Measurements from ENCODE around the gene HIKESHI.
"Not testable (repeated sequence)": the region's sequence is repeated elsewhere in the genome, so short reads cannot be mapped to it uniquely, and the experiment has no call there.

The HIKESHI gene

GRCh38 chr11:86341382-86341781 is 39.3 kb downstream of the HIKESHI start:
- H3K27ac ChIP-seq, result no peak overlapping the region
- TF ChIP-seq CTCF (conservative IDR thresholded peaks at IDR 0.05), result no peak

- H3K27ac ChIP-seq, result no peak overlapping the region
- no peak for TF ChIP-seq CTCF (conservative IDR thresholded peaks at IDR 0.05)
Observed at GRCh38 chr11:86346513-86346912, 44.5 kb downstream of the HIKESHI start.

GRCh38 chr11:86355256-86355655 is 53.2 kb downstream of the HIKESHI start:
- no peak overlapping the region for H3K27ac ChIP-seq
- TF ChIP-seq CTCF (conservative IDR thresholded peaks at IDR 0.05), result no peak

- not testable (repeated sequence) for H3K27ac ChIP-seq
Observed at GRCh38 chr11:86357412-86357811, 55.4 kb downstream of the HIKESHI start.

GRCh38 chr11:86358720-86359119 is 56.7 kb downstream of the HIKESHI start:
- H3K27ac ChIP-seq, result no peak overlapping the region
- no peak for TF ChIP-seq CTCF (conservative IDR thresholded peaks at IDR 0.05)

GRCh38 chr11:86360775-86361395 is 58.8 kb downstream of the HIKESHI start:
- peak; percentile 79 for TF ChIP-seq CTCF (conservative IDR thresholded peaks at IDR 0.05)

GRCh38 chr11:86363424-86363823 is 61.4 kb downstream of the HIKESHI start:
- no peak for TF ChIP-seq CTCF (conservative IDR thresholded peaks at IDR 0.05)
- H3K27ac ChIP-seq, result no peak overlapping the region

More at GRCh38 chr11:86360775-86361395, 58.8 kb downstream of the HIKESHI start:
- no peak overlapping the region for H3K27ac ChIP-seq

GRCh38 chr11:86365546-86365945 is 63.5 kb downstream of the HIKESHI start:
- no peak for TF ChIP-seq CTCF (conservative IDR thresholded peaks at IDR 0.05)

More at GRCh38 chr11:86365546-86365945, 63.5 kb downstream of the HIKESHI start:
- H3K27ac ChIP-seq, result no peak overlapping the region

Measured in VCaP (cell line).